GM19468 (cell line): ENCODE results near the gene IL19.

Experiments used
- ATAC-seq: cut with Tn5 transposase; IDR thresholded peaks from one replicate; pipeline ENCODE4 v1.9.1; 2021; ENCODE audit warnings: mild to moderate bottlenecking, moderate library complexity, moderate number of reproducible peaks; ENCODE audit not compliant: unreplicated experiment; ENCODE audit errors: extremely low read depth

IL19 gene

GRCh38 chr1:206797534-206798383, 27.2 kb downstream of the IL19 start:
- ATAC-seq: no peak

GRCh38 chr1:206798384-206798996, 27.9 kb downstream of the IL19 start:
- no peak for ATAC-seq

DNA sequence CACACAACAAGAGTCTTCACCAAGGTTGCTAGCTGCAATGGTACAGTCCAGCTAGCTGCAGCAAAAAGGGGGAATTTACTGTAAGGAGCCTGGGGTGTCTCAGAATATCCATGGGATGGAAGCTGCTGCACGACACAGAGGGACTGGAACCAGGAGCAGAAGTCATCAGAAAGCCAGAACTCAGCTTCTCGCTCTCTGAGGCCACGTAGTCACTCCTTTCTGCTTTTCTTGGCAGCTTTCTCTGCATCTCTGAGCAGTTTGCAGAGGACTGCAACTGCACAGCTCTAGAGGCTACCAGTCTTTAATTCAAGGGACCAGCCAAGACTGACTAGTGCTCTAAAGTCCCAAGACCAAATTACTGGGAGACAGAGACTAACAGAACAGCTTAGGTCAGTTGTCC, 28.7 kb downstream of the IL19 start:
- no peak for ATAC-seq

DNA sequence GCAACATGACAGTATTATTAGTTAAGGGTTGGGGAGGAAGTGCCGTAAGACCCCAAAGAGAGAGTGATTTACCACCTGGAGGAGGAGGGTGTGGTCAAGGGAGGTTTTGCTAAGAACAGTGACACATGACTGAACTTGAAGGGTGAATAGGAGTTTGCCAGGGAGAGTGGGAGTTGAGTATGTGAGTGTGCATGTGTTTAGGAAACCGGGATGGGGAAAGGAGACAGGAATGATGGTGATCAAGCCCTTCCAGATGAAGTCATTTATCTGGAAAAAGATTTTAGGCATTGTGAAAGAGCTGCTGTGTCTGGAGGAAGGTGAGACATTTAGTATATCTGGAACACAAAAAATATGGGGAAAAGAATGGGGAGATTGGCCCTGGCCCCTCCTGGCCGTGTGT, 29.8 kb downstream of the IL19 start:
- ATAC-seq: no peak

DNA sequence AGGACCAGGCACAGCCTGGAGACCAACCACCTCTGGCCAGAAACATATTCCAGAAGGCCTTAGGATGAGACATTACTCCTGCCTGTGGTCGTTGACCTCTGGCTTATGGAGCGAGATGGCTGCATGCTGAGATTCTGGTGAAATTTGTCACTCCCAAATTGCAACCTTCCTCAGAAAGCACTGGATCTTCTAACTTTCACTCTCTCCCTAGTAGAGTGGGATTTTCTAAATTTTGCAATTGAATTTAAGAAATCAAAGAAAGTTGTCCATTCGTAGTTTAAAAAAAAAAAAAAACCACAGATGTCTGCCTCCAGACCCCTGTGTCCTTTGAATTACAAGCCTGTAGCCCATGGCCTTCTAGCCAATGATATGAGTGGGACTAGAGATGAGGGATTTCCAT, 30.3 kb downstream of the IL19 start:
- no peak for ATAC-seq

GRCh38 chr1:206801467-206801866, 30.9 kb downstream of the IL19 start:
- ATAC-seq: no peak

DNA sequence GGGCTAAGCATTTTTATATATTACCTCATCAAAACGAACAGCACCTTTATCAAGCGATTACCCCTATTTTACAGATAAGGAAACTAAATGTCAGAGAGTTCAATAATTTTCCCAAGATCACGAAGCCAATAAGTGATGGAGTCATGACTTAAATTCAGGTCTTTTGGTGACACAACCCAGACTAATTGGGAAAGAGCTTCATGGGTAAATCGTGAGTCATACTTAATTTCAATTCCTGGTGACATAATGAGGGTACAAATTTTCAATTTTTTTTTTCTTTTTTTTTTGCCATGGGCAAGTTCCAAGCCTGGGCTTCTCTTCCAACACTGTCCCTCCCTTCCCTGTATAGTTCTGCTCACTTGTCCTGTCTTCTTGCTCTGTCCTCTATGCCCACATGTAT, 31.8 kb downstream of the IL19 start:
- no peak for ATAC-seq

DNA sequence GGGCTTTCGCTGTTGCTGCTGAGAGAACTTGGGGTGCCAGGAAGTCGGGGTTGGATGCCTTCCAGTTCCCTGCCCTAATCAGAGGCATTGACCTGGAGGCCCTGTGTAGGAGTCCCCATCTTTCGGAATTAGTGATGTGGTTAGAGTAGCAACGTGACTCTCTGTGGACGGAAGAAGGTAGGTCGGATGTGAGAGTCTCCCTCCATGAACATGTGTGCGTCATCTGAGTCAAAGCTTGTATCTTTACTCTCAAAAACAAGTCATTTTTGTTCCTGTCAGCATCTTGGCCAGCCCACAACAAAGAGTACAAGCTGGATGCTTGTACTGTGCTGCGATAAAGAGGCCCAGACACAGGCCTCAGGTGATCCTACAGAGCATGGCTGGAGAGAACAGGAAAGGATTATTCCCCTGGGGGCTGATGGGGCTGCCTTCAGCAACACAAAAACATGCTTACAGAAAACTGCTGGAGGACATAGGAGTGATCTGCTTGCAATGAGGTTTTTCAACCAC, 32.7 kb downstream of the IL19 start:
- ATAC-seq: peak; percentile 78

DNA sequence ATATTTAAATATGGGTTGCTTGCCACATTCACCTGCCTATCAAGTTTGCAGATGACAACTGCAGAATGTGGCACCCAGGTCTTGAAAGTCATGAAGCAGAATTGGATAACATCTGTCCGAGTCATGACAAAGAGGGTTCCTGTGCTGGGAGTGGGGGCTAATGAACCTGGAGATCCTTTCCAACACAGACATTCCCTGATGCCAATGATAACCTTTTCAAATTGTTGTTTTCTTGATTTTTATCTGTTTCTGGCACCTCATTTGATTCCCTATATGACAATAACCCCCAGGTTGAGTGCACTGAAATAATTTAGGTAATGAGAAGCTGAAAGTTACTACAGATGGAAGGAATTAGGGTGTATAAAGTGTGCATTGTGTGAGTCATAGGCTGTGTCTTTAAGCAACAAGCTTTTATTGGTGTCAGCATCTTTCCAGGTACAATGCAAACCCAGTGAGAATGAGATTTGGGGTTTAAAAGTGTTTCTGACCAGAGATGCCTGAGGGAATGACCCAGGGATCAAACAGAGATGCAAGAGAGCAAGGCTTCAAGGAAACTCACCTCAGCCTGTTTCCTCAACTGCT, 33.7 kb downstream of the IL19 start:
- no peak for ATAC-seq

GRCh38 chr1:206805357-206805756, 34.8 kb downstream of the IL19 start:
- no peak for ATAC-seq

- ATAC-seq: no peak
These were observed 38.0 kb downstream of the IL19 start for GRCh38 chr1:206808615-206809014.

DNA sequence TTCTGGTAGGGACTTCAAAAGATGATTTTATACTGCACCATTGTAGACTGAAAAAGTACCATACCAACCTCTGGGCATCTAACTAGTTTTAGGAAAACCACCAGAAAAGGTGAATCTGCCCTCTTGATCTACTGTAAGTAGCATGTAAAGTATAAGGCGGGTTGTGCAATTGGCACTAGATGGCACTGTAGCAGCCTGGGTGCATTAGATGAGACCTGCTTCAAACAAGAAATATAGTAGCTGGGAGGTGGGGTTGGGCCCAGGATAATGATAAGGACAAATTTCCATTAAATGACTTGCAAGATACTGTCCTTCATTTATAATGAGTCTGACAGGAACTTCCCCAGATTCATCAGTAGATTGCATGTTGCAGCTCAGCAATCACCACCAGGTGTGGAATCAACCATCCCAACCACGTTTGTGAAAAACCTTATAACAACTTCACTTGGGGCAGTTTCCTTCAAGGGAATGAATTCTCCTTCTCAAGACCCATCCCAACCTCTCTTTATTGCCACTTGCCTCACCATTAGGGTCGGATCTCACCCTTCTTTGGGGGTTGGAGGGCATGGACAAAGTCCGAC, 39.0 kb downstream of the IL19 start:
- no peak for ATAC-seq

GRCh38 chr1:206812471-206812870, 41.9 kb downstream of the IL19 start:
- no peak for ATAC-seq

DNA sequence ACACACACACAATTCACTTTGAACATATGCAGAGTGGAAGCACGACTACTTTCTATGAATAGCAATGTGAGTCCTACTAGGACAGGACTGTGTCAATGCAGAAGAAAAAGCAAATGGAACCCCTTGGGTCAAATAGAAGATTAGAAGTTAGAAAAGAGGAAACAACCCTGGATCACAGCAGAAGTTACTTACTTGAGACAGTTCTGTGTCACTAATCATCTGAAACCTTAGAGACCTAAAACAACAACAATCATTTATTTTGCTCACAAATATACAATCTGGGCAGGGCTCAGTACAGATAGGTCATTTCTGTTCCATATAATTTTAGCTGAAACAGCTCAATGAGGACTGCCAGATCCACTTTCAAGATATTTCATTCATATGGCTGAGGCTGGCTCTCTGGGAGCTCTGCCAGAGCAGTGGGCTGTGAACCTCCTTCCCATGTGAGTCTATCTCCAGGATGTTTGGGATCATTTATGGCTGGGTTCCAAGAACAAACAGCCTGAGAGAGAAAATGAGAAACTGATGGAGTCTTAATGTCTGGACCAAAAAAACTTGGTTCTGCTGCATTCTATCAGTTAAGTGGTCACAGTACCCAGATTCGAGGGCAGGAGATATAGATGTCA, 44.3 kb downstream of the IL19 start:
- ATAC-seq: no peak

DNA sequence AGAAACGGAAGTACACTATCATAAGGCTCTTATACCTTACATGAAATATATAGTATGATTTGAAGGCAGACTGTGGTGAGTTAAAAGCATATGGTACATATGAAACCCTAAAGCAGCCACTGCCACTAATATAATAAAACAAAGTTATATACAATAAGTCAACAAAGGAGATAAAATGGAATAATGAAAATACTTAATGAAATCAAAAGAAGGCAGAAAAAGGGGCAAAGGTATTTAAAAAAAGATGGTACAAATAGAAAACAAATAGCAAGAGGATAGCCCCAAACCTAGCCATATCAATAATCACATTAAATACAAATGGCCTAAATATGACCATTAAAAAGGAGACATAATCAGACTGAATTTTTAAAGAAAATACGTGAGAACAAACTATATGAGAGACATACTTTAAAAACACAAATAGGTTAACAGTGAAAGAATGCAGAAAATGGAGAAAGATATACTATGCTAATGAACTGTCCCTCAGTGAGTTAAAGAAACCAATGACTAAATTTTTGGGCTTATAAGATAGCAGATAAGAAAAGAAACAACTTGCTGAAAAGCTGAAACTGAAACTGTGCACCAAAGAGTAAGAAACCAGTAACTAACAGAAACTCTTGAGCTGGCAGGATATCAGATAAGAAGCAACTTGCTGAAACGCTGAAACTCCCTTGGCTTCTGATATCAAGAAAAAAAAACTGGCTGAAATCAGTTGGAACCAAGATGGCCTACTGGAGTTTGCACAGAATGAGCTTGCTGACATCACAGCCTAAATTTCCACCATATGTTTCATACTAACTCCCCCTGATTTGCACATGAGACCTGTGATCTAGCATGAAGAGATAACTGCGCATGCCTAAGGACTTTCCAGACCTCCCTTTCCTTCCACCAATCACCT, 46.1 kb downstream of the IL19 start:
- ATAC-seq: peak; percentile 33

DNA sequence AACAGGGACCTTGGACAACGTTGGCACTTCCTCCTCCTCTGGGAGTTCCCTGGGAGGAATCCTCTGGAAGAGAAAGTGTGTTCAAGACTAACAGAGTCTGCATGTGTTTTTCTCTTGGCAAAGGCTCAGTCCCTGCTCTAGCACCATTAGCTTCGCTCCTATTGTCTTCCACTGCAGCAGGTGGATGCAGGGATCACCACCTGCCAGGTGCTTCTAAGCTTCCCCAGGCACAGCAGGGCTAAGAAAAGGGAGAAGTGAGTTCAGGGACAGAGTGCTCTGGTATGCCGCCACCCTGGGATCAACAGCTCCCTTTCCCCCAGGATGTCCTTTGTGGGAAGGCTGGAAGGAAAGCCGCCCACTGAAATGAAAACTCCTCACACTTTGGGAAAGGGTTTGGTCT, 50.9 kb downstream of the IL19 start:
- no peak for ATAC-seq

DNA sequence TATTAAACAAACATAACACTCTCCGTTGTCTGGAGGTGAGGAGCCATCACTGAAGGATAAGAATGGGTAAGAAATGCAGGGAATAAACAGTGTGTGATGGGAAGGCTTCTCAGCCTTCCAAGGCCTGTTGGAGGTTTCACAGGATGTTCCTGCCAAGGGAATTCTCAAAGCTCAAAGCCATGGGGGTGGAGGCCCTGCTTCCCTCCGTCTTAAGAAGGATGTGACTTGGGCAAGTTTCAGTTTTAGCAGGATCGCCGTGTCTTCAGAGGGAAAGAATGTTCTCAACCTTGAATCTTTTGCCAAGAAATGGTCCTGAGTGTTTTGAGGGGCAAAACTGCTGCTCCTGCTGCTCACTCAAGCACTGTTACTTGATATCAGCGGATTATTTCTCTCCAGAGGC, 53.2 kb downstream of the IL19 start:
- no peak for ATAC-seq

DNA sequence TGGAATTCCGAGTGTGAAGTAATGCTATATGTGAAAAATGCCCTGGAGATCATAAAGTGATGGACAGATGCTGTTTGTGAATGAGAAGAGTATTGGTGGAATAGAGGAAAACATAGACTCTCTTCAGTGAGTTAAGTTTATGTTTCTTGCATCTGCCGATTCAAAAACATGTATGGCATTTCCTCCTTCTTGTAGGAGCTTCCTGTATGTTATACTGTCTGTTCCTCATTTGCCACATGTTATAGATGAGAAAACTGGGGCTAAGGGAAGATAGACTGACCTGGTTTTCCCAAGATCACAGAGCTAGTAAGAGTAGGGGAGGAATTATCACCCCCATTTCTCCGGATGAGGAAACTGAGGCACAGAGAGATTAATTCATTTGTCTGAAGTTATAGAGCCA, 53.8 kb downstream of the IL19 start:
- ATAC-seq: no peak

DNA sequence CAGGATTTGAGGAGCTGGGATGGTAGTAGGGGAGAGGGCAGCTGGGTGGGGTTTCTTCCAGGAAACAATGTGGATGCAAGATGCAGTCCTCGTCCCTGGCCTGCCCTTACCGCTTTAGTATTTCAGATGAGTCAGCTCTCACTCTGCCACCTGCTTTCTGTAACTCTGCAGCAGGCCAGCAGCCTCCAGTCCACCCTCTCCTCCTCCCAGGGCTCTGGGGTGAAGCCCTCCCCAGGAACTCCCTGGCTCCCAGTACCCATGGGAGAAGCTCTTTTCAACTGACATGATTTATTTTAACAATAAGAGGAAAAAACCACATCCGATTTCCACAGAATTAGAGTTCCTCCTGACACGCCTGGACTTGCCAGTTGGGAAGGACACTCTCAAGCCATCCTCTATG, 55.8 kb downstream of the IL19 start:
- ATAC-seq: no peak

GRCh38 chr1:206828061-206828460, 57.5 kb downstream of the IL19 start:
- ATAC-seq: no peak
